WTC11 (cell line): ENCODE measurements around the gene INCA1.
A peak's percentile ranks its signal among the peaks of the same experiment; 100 is the strongest.

Source experiments
- CREB1 ChIP-seq: sonication (generic); formaldehyde crosslinking; IDR thresholded peaks from 2 replicates; pipeline ENCODE4 v1.8.0; 2023; ENCODE audit warnings: mild to moderate bottlenecking, missing genetic modification reagents
- NR1H2 ChIP-seq: sonication (generic); formaldehyde crosslinking; IDR thresholded peaks from 2 replicates; pipeline ENCODE4 v1.9.0; 2021; ENCODE audit warnings: mild to moderate bottlenecking, moderate library complexity, missing genetic modification reagents
- NR3C1 ChIP-seq: sonication (generic); formaldehyde crosslinking; conservative IDR thresholded peaks from 2 replicates; pipeline ENCODE4 v1.8.1; 2023; ENCODE audit warnings: low read depth, mild to moderate bottlenecking, missing genetic modification reagents
- TF ChIP-seq, protein P1 (sequence below): sonication (generic); formaldehyde crosslinking; IDR thresholded peaks from 2 replicates; pipeline ENCODE4 v1.8.0; 2022; ENCODE audit warnings: missing genetic modification reagents
- TF ChIP-seq, protein P2 (sequence below): sonication (generic); formaldehyde crosslinking; conservative IDR thresholded peaks from 2 replicates; pipeline ENCODE4 v1.8.1; 2022; ENCODE audit warnings: mild to moderate bottlenecking, missing genetic modification reagents
- TF ChIP-seq, protein P3 (sequence below): fragments of 200-600 bp; IDR thresholded peaks from 2 replicates; pipeline ENCODE4 v1.8.0; 2022; ENCODE audit warnings: antibody characterized with exemption
- TF ChIP-seq, protein P4 (sequence below): sonication (generic); formaldehyde crosslinking; IDR thresholded peaks from 2 replicates; pipeline ENCODE4 v1.8.1; 2023; ENCODE audit warnings: mild to moderate bottlenecking, missing genetic modification reagents, moderate library complexity

DNA sequence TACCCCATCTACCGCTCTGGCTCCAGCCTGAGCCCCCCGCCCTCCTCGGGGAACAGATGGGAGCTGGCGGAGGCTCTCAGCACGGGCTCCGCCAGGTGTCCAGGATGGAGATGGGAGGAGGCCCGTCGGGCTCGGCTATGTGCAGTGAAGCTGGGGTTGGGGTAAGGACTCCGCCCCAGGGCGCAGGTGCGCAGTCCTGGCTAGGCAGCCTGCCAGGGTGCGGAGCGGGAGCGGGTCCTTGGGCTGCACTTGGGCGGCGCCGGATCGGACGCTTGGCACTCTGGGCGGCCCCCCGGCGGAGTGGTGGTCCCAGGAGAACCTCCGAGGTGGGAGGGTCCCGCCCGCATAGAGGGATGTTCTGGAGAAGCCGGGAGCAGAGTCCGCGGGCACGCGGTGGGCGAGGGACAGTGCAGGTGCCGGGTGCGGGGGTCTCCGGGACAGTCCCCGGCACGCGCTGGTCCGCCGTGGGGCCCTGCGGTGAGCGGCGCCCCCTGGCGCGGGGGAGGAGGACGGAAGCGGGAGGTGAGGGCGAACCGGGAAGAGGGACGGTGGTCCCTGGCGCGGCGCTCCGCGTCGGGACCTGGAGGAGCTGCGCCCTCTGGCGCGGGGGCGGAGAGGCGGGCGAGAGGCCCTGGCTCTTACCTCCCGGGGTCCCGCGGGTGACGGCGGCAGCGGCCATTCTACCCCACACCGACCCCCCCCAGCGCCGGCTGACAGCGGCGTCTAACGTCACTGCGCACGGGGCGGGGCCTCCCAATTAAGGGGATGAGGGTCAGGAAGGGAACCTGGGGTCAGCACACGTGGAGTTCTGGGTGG, 10.2 kb downstream of the INCA1 start, which contains the start of gene CAMTA2:
- TF ChIP-seq CREB1 (CRISPR knock-in tag): no peak
- TF ChIP-seq, protein P1, sequence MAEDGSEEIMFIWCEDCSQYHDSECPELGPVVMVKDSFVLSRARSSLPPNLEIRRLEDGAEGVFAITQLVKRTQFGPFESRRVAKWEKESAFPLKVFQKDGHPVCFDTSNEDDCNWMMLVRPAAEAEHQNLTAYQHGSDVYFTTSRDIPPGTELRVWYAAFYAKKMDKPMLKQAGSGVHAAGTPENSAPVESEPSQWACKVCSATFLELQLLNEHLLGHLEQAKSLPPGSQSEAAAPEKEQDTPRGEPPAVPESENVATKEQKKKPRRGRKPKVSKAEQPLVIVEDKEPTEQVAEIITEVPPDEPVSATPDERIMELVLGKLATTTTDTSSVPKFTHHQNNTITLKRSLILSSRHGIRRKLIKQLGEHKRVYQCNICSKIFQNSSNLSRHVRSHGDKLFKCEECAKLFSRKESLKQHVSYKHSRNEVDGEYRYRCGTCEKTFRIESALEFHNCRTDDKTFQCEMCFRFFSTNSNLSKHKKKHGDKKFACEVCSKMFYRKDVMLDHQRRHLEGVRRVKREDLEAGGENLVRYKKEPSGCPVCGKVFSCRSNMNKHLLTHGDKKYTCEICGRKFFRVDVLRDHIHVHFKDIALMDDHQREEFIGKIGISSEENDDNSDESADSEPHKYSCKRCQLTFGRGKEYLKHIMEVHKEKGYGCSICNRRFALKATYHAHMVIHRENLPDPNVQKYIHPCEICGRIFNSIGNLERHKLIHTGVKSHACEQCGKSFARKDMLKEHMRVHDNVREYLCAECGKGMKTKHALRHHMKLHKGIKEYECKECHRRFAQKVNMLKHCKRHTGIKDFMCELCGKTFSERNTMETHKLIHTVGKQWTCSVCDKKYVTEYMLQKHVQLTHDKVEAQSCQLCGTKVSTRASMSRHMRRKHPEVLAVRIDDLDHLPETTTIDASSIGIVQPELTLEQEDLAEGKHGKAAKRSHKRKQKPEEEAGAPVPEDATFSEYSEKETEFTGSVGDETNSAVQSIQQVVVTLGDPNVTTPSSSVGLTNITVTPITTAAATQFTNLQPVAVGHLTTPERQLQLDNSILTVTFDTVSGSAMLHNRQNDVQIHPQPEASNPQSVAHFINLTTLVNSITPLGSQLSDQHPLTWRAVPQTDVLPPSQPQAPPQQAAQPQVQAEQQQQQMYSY (CRISPR knock-in tag): no peak
- TF ChIP-seq, protein P2, sequence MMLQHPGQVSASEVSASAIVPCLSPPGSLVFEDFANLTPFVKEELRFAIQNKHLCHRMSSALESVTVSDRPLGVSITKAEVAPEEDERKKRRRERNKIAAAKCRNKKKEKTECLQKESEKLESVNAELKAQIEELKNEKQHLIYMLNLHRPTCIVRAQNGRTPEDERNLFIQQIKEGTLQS: no peak
- TF ChIP-seq, protein P3, sequence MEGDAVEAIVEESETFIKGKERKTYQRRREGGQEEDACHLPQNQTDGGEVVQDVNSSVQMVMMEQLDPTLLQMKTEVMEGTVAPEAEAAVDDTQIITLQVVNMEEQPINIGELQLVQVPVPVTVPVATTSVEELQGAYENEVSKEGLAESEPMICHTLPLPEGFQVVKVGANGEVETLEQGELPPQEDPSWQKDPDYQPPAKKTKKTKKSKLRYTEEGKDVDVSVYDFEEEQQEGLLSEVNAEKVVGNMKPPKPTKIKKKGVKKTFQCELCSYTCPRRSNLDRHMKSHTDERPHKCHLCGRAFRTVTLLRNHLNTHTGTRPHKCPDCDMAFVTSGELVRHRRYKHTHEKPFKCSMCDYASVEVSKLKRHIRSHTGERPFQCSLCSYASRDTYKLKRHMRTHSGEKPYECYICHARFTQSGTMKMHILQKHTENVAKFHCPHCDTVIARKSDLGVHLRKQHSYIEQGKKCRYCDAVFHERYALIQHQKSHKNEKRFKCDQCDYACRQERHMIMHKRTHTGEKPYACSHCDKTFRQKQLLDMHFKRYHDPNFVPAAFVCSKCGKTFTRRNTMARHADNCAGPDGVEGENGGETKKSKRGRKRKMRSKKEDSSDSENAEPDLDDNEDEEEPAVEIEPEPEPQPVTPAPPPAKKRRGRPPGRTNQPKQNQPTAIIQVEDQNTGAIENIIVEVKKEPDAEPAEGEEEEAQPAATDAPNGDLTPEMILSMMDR: peak; percentile 37
- TF ChIP-seq, protein P4, sequence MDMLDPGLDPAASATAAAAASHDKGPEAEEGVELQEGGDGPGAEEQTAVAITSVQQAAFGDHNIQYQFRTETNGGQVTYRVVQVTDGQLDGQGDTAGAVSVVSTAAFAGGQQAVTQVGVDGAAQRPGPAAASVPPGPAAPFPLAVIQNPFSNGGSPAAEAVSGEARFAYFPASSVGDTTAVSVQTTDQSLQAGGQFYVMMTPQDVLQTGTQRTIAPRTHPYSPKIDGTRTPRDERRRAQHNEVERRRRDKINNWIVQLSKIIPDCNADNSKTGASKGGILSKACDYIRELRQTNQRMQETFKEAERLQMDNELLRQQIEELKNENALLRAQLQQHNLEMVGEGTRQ (CRISPR knock-in tag): no peak
- no peak for TF ChIP-seq NR1H2 (CRISPR knock-in tag)
- no peak for TF ChIP-seq NR3C1 (CRISPR knock-in tag)
